Measurements from ENCODE around the gene TLX2. TPM values are rescaled to one million over a fixed set of nuclear protein-coding genes. Genes with fewer than 3 reads are reported as not detected.
A peak's percentile ranks its signal among the peaks of the same experiment; 100 is the strongest.

TLX2 gene
- total and polyA plus RNA-seq, 2 of the 13 experiments (the other 11 are each of a cell fraction or from before 2014, with no cell fraction given), result 0.05 to 0.20 TPM

DNA sequence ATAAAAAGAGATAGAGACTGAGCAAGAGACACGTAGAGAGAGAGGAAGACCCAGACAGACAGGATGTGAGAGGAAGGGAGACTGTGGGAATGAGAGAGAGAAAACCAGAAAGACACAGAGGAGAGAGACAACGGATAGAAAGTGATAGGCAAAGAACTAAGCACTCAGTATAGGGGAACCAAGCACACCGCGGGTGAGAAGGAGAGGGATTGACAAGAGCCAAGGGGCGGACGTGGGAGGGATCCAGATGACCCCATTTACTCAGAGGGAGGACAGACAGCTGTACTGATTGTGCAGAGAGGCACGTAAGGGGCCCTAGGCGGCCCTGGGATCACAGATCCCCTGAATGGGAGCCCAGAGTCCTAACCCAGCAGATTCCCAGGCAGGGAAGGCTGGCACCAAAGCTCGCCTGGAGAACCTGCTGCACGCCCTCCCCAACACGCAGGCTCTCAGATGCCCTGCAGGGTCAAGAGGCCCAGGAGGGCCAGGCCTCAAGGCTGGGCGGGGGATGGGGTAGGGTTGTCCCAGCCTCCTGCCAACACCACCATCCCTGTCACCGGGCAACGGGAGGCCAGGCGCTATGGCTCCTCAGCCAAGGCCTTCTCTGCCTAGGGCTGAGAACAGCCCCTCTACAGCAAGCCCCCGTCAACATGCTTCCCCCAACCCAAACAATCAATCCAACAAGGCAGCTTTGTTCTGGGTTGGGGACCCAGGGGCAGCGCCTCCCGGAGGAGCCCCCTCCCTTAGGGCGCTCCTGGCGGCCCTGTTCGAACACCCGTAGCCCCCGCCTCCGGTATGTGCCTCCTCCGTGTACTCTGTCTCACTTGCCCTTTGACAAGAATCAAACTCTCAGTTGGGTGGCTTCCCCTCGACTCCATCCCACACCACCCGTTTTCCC lies 38.9 kb downstream of the TLX2 start (continued):
- TF ChIP-seq ZSCAN20 (CRISPR knock-in tag; IDR thresholded peaks at IDR 0.05; ENCODE audit: borderline replicate concordance), result no peak
- TF ChIP-seq, protein P1, sequence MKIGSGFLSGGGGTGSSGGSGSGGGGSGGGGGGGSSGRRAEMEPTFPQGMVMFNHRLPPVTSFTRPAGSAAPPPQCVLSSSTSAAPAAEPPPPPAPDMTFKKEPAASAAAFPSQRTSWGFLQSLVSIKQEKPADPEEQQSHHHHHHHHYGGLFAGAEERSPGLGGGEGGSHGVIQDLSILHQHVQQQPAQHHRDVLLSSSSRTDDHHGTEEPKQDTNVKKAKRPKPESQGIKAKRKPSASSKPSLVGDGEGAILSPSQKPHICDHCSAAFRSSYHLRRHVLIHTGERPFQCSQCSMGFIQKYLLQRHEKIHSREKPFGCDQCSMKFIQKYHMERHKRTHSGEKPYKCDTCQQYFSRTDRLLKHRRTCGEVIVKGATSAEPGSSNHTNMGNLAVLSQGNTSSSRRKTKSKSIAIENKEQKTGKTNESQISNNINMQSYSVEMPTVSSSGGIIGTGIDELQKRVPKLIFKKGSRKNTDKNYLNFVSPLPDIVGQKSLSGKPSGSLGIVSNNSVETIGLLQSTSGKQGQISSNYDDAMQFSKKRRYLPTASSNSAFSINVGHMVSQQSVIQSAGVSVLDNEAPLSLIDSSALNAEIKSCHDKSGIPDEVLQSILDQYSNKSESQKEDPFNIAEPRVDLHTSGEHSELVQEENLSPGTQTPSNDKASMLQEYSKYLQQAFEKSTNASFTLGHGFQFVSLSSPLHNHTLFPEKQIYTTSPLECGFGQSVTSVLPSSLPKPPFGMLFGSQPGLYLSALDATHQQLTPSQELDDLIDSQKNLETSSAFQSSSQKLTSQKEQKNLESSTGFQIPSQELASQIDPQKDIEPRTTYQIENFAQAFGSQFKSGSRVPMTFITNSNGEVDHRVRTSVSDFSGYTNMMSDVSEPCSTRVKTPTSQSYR (CRISPR knock-in tag; IDR thresholded peaks at IDR 0.05; ENCODE audit: borderline replicate concordance), result peak; percentile 78; the same call in 1 of the 2 replicates
- peak; percentile 2; the same call in 1 of the 2 replicates for TF ChIP-seq ZFY (CRISPR knock-in tag; IDR thresholded peaks at IDR 0.05)
- TF ChIP-seq, protein P2, sequence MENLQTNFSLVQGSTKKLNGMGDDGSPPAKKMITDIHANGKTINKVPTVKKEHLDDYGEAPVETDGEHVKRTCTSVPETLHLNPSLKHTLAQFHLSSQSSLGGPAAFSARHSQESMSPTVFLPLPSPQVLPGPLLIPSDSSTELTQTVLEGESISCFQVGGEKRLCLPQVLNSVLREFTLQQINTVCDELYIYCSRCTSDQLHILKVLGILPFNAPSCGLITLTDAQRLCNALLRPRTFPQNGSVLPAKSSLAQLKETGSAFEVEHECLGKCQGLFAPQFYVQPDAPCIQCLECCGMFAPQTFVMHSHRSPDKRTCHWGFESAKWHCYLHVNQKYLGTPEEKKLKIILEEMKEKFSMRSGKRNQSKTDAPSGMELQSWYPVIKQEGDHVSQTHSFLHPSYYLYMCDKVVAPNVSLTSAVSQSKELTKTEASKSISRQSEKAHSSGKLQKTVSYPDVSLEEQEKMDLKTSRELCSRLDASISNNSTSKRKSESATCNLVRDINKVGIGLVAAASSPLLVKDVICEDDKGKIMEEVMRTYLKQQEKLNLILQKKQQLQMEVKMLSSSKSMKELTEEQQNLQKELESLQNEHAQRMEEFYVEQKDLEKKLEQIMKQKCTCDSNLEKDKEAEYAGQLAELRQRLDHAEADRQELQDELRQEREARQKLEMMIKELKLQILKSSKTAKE (CRISPR knock-in tag; IDR thresholded peaks at IDR 0.05; ENCODE audit: borderline replicate concordance), result no peak
- TF ChIP-seq FOXK2 (IDR thresholded peaks at IDR 0.05), result 0 out of 2 replicates have a peak, but pooled peaks have one; percentile 9
- TF ChIP-seq DPF2 (CRISPR knock-in tag; IDR thresholded peaks at IDR 0.05; ENCODE audit: borderline replicate concordance, low read depth), result 0 out of 2 replicates have a peak, but pooled peaks have one; percentile 1
- TF ChIP-seq NFKBIZ (CRISPR knock-in tag; IDR thresholded peaks at IDR 0.05), result no peak
- no peak for TF ChIP-seq ZNF496 (CRISPR knock-in tag; IDR thresholded peaks at IDR 0.05; ENCODE audit: insufficient replicate concordance)
- no peak for TF ChIP-seq ZNF709 (CRISPR knock-in tag; IDR thresholded peaks at IDR 0.05)
- TF ChIP-seq, protein P3, sequence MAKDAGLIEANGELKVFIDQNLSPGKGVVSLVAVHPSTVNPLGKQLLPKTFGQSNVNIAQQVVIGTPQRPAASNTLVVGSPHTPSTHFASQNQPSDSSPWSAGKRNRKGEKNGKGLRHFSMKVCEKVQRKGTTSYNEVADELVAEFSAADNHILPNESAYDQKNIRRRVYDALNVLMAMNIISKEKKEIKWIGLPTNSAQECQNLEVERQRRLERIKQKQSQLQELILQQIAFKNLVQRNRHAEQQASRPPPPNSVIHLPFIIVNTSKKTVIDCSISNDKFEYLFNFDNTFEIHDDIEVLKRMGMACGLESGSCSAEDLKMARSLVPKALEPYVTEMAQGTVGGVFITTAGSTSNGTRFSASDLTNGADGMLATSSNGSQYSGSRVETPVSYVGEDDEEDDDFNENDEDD (CRISPR knock-in tag; IDR thresholded peaks at IDR 0.05; ENCODE audit: borderline replicate concordance), result no peak
- no peak for TF ChIP-seq XBP1 (CRISPR knock-in tag; IDR thresholded peaks at IDR 0.05)
- TF ChIP-seq TAF1 (CRISPR knock-in tag; IDR thresholded peaks at IDR 0.05), result peak; percentile 29; the same call in 1 of the 2 replicates
- no peak for TF ChIP-seq KLF12 (CRISPR knock-in tag; IDR thresholded peaks at IDR 0.05; ENCODE audit: borderline replicate concordance)
- no peak for TF ChIP-seq ZBTB20 (CRISPR knock-in tag; IDR thresholded peaks at IDR 0.05; ENCODE audit: borderline replicate concordance, low read depth)
- TF ChIP-seq, protein P4, sequence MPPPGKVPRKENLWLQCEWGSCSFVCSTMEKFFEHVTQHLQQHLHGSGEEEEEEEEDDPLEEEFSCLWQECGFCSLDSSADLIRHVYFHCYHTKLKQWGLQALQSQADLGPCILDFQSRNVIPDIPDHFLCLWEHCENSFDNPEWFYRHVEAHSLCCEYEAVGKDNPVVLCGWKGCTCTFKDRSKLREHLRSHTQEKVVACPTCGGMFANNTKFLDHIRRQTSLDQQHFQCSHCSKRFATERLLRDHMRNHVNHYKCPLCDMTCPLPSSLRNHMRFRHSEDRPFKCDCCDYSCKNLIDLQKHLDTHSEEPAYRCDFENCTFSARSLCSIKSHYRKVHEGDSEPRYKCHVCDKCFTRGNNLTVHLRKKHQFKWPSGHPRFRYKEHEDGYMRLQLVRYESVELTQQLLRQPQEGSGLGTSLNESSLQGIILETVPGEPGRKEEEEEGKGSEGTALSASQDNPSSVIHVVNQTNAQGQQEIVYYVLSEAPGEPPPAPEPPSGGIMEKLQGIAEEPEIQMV (CRISPR knock-in tag; IDR thresholded peaks at IDR 0.05; ENCODE audit: low read depth), result peak; percentile 15; the same call in 1 of the 2 replicates

Measured in HepG2 (cell line).